ENCODE results near the gene SPRED1. TPM values are rescaled to one million over a fixed set of nuclear protein-coding genes. Genes with fewer than 3 reads are reported as not detected.

SPRED1 gene
- total RNA-seq, 1 donor from 2014 or later, result 62.1 TPM

DNA sequence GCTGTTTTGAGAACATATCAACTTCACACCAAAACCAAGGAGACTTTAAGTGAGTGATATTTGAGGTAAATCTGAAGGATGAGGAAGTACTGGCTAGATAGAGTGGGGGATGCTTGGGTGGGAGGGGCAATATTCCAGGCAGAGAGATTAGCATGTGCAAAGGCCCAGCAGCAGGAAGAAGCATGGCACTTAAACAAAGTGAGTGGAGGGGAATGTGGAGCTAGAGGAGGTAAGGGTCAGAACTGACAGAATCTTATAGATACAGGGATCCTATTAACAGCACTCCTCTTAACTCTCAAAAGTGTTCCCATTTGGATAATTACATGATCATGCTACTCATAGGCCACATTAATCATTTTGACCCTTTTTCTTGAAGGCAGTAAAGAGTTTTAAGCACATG is 41.4 kb upstream of the SPRED1 start:
- Histone ChIP-seq H3K4me1 (peaks cover 5% of the 10 kb centered on the region), H3K36me3 (no peaks in the 10 kb centered on the region), H3K4me3 (no peak overlapping the region), H3K27me3 (no peaks in the 10 kb centered on the region), H3K27ac (no peak overlapping the region), H3K9me3 (no peaks in the 10 kb centered on the region)
- intact Hi-C loops (cut with DNase I), result no loop called here
- TF ChIP-seq, protein P1, sequence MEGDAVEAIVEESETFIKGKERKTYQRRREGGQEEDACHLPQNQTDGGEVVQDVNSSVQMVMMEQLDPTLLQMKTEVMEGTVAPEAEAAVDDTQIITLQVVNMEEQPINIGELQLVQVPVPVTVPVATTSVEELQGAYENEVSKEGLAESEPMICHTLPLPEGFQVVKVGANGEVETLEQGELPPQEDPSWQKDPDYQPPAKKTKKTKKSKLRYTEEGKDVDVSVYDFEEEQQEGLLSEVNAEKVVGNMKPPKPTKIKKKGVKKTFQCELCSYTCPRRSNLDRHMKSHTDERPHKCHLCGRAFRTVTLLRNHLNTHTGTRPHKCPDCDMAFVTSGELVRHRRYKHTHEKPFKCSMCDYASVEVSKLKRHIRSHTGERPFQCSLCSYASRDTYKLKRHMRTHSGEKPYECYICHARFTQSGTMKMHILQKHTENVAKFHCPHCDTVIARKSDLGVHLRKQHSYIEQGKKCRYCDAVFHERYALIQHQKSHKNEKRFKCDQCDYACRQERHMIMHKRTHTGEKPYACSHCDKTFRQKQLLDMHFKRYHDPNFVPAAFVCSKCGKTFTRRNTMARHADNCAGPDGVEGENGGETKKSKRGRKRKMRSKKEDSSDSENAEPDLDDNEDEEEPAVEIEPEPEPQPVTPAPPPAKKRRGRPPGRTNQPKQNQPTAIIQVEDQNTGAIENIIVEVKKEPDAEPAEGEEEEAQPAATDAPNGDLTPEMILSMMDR (IDR thresholded peaks at IDR 0.05), result no peak
- ATAC-seq (no peak), DNase-seq (no peak)

DNA sequence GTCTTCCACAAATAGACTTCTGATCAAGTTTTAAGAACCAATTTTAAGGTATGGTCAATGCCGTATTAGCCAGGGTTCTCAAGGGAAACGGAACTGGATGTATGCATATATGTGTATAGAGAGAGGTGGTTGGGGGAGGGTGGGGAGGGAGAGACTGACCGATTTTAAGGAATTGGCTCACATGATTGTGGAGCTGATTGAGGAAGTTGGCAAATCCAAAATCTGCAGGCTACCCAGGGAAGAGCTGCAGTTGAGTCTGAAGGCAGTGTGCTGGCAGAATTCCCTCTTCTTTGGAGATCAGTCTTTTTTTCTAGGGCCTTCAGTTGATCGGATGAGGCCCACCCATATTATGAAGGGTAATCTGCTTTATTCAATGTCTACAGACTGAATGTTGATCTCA is 40.8 kb upstream of the SPRED1 start:
- no peaks in the 10 kb centered on the region for H3K36me3 ChIP-seq
- intact Hi-C loops (cut with DNase I), result no loop called here
- DNase-seq (no peak), ATAC-seq (no peak)
- H3K4me1 ChIP-seq, result peaks cover 4% of the 10 kb centered on the region
- H3K27ac ChIP-seq, result no peak overlapping the region
- H3K9me3 ChIP-seq, result no peaks in the 10 kb centered on the region
- no peak overlapping the region for H3K4me3 ChIP-seq
- H3K27me3 ChIP-seq, result no peaks in the 10 kb centered on the region
- TF ChIP-seq, protein P1 (IDR thresholded peaks at IDR 0.05), result no peak

DNA sequence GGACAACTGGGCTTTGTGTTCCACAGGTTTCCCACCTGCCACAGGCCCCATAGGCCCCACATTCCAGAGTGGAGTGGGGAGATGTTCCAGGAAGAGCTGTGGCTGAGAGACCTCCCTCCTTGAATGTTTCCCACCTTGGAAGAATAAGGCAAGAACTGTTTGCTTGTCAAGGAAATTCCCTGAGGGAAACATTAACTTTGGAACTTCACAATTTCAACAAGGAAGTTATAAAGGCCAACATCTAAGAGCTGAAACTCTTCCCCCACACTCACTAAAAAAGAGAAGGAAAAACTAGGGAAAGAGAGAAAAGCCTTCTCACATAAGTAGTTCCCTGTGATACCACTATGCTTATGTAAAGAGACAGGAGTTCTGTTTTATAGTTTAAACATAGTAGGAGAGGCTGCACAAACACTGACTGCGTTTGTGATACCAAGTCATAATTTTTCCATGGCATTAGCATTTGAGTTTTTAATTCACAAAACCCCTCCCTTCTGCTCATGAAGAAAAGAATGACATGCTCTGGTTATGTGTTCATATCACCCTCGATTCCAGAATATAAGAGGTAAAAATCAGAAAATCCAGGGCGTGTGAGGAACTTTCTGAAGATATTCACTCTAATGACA is 39.8 kb upstream of the SPRED1 start:
- DNase-seq (no peak), ATAC-seq (no peak)
- Histone ChIP-seq H3K36me3 (no peaks in the 10 kb centered on the region), H3K27me3 (no peaks in the 10 kb centered on the region), H3K4me1 (peaks cover 7% of the 10 kb centered on the region), H3K4me3 (no peak overlapping the region), H3K9me3 (no peaks in the 10 kb centered on the region), H3K27ac (no peak overlapping the region)
- TF ChIP-seq, protein P1 (IDR thresholded peaks at IDR 0.05), result no peak
- intact Hi-C loops (cut with DNase I), result no loop called here

DNA sequence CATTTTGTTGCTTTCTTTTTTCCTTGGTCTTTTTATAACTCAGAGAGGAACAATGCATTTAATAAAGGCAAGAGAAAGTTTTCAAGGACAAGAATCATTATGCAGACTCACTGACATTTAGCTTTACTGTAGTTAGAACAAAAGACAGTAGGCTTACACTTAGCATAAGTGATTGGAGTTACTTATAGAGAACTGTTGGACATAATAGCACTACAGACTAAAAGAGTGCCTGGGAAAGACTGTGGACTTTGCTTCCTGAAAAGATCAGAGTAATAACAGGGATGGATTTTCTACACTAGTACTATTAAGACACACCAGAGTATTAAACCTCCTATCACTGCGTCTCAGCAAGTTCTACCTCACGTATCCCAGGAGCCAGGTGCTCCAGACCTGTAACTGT is 39.3 kb upstream of the SPRED1 start:
- intact Hi-C loops (cut with DNase I), result no loop called here
- Histone ChIP-seq H3K27me3 (no peaks in the 10 kb centered on the region), H3K36me3 (no peaks in the 10 kb centered on the region), H3K4me1 (peaks cover 12% of the 10 kb centered on the region), H3K4me3 (no peak overlapping the region), H3K27ac (no peak overlapping the region), H3K9me3 (no peaks in the 10 kb centered on the region)
- ATAC-seq (no peak), DNase-seq (no peak)
- TF ChIP-seq, protein P1 (IDR thresholded peaks at IDR 0.05), result no peak

DNA sequence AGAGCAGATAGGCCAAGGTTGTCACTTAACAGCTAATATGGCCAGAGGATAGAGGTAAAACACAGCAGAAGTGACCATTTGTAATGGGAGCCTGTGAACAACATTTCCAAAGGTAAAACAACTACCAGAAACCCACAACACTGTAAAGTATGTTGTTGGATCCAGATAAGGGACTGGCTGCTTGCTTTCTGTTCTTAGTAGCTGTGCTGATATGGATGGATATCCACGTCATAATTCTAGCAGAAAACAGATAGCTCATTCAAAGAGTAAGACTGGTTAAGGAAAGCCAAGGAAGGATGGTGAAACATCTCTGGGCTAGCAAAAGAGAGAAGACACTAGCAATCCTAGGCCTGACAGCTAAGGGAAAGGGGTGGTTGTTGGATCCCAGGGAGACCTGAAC is 36.9 kb upstream of the SPRED1 start:
- Histone ChIP-seq H3K4me3 (no peak overlapping the region), H3K4me1 (peaks cover 8% of the 10 kb centered on the region), H3K27me3 (no peaks in the 10 kb centered on the region), H3K36me3 (no peaks in the 10 kb centered on the region), H3K27ac (no peak overlapping the region), H3K9me3 (no peaks in the 10 kb centered on the region)
- no peak for DNase-seq
- intact Hi-C loops (cut with DNase I), result no loop called here
- no peak for ATAC-seq
- TF ChIP-seq, protein P1 (IDR thresholded peaks at IDR 0.05), result no peak

DNA sequence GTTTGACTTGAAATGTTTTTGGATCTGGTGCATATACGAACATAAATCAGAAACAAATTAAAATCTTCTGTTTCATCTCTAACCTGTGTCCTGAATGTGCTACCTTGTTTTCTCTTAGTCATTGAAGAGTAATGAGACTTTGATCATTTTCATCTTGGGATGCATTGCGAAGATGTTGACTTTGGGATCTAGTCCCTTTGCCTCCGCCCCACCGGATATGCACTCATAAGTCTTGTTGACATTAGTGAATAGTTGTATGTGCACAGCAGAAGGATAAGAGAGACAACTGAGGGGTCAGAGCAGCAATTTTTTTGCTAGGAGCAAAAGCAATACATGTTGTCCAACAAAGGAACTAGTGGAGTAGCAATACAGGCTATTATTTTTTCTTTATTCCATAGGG is 35.9 kb upstream of the SPRED1 start:
- H3K4me1 ChIP-seq, result peaks cover 8% of the 10 kb centered on the region
- H3K36me3 ChIP-seq, result no peaks in the 10 kb centered on the region
- no peaks in the 10 kb centered on the region for H3K27me3 ChIP-seq
- no peak overlapping the region for H3K4me3 ChIP-seq
- DNase-seq, result no peak
- TF ChIP-seq, protein P1 (IDR thresholded peaks at IDR 0.05), result no peak
- intact Hi-C loops (cut with DNase I), result no loop called here
- no peak for ATAC-seq
- H3K27ac ChIP-seq, result no peak overlapping the region
- no peaks in the 10 kb centered on the region for H3K9me3 ChIP-seq

Measured in upper lobe of right lung (tissue), 1 donor.